GM23338 (cell line): ENCODE data around the gene PHACTR2. TPM values are rescaled to one million over a fixed set of nuclear protein-coding genes. Genes with fewer than 3 reads are reported as not detected.

Experiments
- ATAC-seq: fragments of 200-7000 bp; cut with Tn5 transposase; 3 replicates; pipeline ENCODE4 v1.9.1; 2020
- DNase-seq: peaks from one replicate; pipeline ENCODE4 v3.0.0-alpha.2; 2015; ENCODE audit warnings: low spot score
- H2AFZ ChIP-seq: fragments of 200-600 bp; sonication (generic); 2 replicates; pipeline ENCODE4 v1.8.0; 2016; ENCODE audit warnings: antibody characterized with exemption, mild to moderate bottlenecking, moderate library complexity
- H3F3A ChIP-seq: fragments of 200-600 bp; sonication (generic); replicated peaks from 2 replicates; pipeline ENCODE4 v1.8.0; 2017; ENCODE audit warnings: antibody characterized with exemption, mixed run types, low read depth
- H3K27ac ChIP-seq: fragments of 200-600 bp; sonication (generic); 2 replicates; pipeline ENCODE4 v1.6.1; 2016; ENCODE audit warnings: low read depth
- H3K27me3 ChIP-seq: fragments of 200-600 bp; sonication (generic); 2 replicates; pipeline ENCODE4 v1.8.0; 2016; ENCODE audit warnings: mild to moderate bottlenecking, mixed run types, moderate library complexity; ENCODE audit not compliant: insufficient read depth
- H3K36me3 ChIP-seq: fragments of 200-600 bp; sonication (generic); 2 replicates; pipeline ENCODE4 v1.8.0; 2016; ENCODE audit warnings: mild to moderate bottlenecking; ENCODE audit not compliant: insufficient read depth
- H3K4me1 ChIP-seq: fragments of 200-600 bp; sonication (generic); 2 replicates; pipeline ENCODE4 v1.8.0; 2016; ENCODE audit warnings: mild to moderate bottlenecking, moderate library complexity; ENCODE audit not compliant: insufficient read depth
- H3K4me2 ChIP-seq: fragments of 200-600 bp; sonication (generic); 2 replicates; pipeline ENCODE4 v1.7.1; 2017; ENCODE audit warnings: mixed run types
- H3K4me3 ChIP-seq: fragments of 200-600 bp; sonication (generic); 2 replicates; pipeline ENCODE4 v1.6.1; 2016; ENCODE audit warnings: mixed run types
- H3K79me2 ChIP-seq: fragments of 200-600 bp; sonication (generic); replicated peaks from 2 replicates; pipeline ENCODE4 v1.8.0; 2017; ENCODE audit warnings: mild to moderate bottlenecking; ENCODE audit not compliant: insufficient read depth
- H3K9me2 ChIP-seq: fragments of 200-600 bp; sonication (generic); 2 replicates; pipeline ENCODE4 v1.8.0; 2017; ENCODE audit not compliant: insufficient read depth
- H4K20me1 ChIP-seq: fragments of 200-600 bp; sonication (generic); replicated peaks from 2 replicates; pipeline ENCODE4 v1.8.0; 2017; ENCODE audit warnings: mild to moderate bottlenecking; ENCODE audit not compliant: insufficient read depth
- H3K27ac Mint-ChIP-seq: 2 replicates; pipeline ENCODE4 v1.8.0; 2020; ENCODE audit warnings: inconsistent platforms, mild to moderate bottlenecking, moderate library complexity, mixed read lengths
- H3K27me3 Mint-ChIP-seq: 3 replicates; pipeline ENCODE4 v1.8.0; 2022; ENCODE audit warnings: low read depth, mild to moderate bottlenecking, moderate library complexity, mixed read lengths, inconsistent platforms; ENCODE audit not compliant: insufficient read depth, poor library complexity
- H3K36me3 Mint-ChIP-seq: 3 replicates; pipeline ENCODE4 v1.8.0; 2021; ENCODE audit warnings: low read depth, mild to moderate bottlenecking, inconsistent platforms, moderate library complexity, mixed read lengths
- H3K4me1 Mint-ChIP-seq: 3 replicates; pipeline ENCODE4 v1.8.0; 2020; ENCODE audit warnings: mild to moderate bottlenecking, inconsistent platforms, mixed read lengths
- H3K4me3 Mint-ChIP-seq: 3 replicates; pipeline ENCODE4 v1.8.0; 2021; ENCODE audit warnings: moderate library complexity, mild to moderate bottlenecking, inconsistent platforms, mixed read lengths
- H3K9me3 Mint-ChIP-seq: 3 replicates; pipeline ENCODE4 v1.8.0; 2020; ENCODE audit warnings: moderate library complexity, mild to moderate bottlenecking, inconsistent platforms, mixed read lengths
- CREB1 ChIP-seq: fragments of 250-450 bp; sonication (Bioruptor Pico); IDR thresholded peaks from 2 replicates; pipeline ENCODE4 v1.5.0; 2020; ENCODE audit warnings: low read depth, mild to moderate bottlenecking, moderate library complexity
- EZH2 ChIP-seq: fragments of 200-600 bp; sonication (generic); IDR thresholded peaks from one replicate; pipeline ENCODE4 v1.8.0; 2017; ENCODE audit warnings: antibody characterized with exemption, mild to moderate bottlenecking, low read depth; ENCODE audit not compliant: unreplicated experiment
- EZH2phosphoT487 ChIP-seq: fragments of 200-600 bp; sonication (generic); IDR thresholded peaks from one replicate; pipeline ENCODE4 v1.8.1; 2018; ENCODE audit warnings: antibody characterized with exemption; ENCODE audit not compliant: unreplicated experiment
- JUNB ChIP-seq: IDR thresholded peaks from one replicate; pipeline ENCODE4 v1.6.1; 2016; ENCODE audit warnings: antibody characterized with exemption; ENCODE audit not compliant: unreplicated experiment
- NANOG ChIP-seq: IDR thresholded peaks from 2 replicates; pipeline ENCODE4 v1.6.1; 2016; ENCODE audit warnings: antibody characterized with exemption, borderline replicate concordance
- POLR2AphosphoS5 ChIP-seq: IDR thresholded peaks from 2 replicates; pipeline ENCODE4 v1.6.1; 2016; ENCODE audit warnings: antibody characterized with exemption, low read depth
- STAT1 ChIP-seq: IDR thresholded peaks from one replicate; pipeline ENCODE4 v1.6.1; 2016; ENCODE audit warnings: antibody characterized with exemption; ENCODE audit not compliant: unreplicated experiment
- ZNF114 ChIP-seq: fragments of 250-450 bp; sonication (Bioruptor Pico); IDR thresholded peaks from 2 replicates; pipeline ENCODE4 v1.5.0; 2020; ENCODE audit warnings: mild to moderate bottlenecking, moderate library complexity
- ZNF331 ChIP-seq: fragments of 250-450 bp; sonication (Bioruptor Pico); IDR thresholded peaks from 2 replicates; pipeline ENCODE4 v1.5.0; 2020; ENCODE audit warnings: low read depth, mild to moderate bottlenecking, moderate library complexity
- polyA plus RNA-seq: library from polyadenylated mRNA; unstranded; fragments of >200 nt; fragmentation: Nextera tagmentation; extraction: Ambion mirVana; gene quantifications from 2 replicates; pipeline ENCODE4 v1.2.1, GENCODE V29; 2016
- total RNA-seq: library from RNA; depleted of rRNA; stranded (reverse); fragments of >200 nt; shearing (Covaris generic); gene quantifications from 2 replicates; pipeline ENCODE4 v1.2.3, GENCODE V29; 2014
- TF ChIP-seq, protein P1 (sequence below): IDR thresholded peaks from one replicate; pipeline ENCODE4 v1.6.1; 2018; ENCODE audit warnings: antibody characterized with exemption; ENCODE audit not compliant: unreplicated experiment
- TF ChIP-seq, protein P2 (sequence below): fragments of 250-450 bp; sonication (Bioruptor Pico); IDR thresholded peaks from 2 replicates; pipeline ENCODE4 v1.5.0; 2020; ENCODE audit warnings: mild to moderate bottlenecking, moderate library complexity
- TF ChIP-seq, protein P3 (sequence below): IDR thresholded peaks from 2 replicates; pipeline ENCODE4 v1.6.1; 2016; ENCODE audit warnings: antibody characterized with exemption
- TF ChIP-seq, protein P4 (sequence below), 2 experiments: fragments of 200-600 bp in 1 of 2; sonication (generic) in 1 of 2; conservative IDR thresholded peaks; 2 replicates each; pipeline versions ENCODE4 v1.5.1 to v1.6.1; 2016 to 2017; ENCODE audit warnings: antibody characterized with exemption in 2 of 2, low read depth in 2 of 2, mild to moderate bottlenecking in 2 of 2, moderate library complexity in 1 of 2

Gene PHACTR2
- total and polyA plus RNA-seq, 2 experiments from 2014 or later, result 67.7 to 105 TPM

DNA sequence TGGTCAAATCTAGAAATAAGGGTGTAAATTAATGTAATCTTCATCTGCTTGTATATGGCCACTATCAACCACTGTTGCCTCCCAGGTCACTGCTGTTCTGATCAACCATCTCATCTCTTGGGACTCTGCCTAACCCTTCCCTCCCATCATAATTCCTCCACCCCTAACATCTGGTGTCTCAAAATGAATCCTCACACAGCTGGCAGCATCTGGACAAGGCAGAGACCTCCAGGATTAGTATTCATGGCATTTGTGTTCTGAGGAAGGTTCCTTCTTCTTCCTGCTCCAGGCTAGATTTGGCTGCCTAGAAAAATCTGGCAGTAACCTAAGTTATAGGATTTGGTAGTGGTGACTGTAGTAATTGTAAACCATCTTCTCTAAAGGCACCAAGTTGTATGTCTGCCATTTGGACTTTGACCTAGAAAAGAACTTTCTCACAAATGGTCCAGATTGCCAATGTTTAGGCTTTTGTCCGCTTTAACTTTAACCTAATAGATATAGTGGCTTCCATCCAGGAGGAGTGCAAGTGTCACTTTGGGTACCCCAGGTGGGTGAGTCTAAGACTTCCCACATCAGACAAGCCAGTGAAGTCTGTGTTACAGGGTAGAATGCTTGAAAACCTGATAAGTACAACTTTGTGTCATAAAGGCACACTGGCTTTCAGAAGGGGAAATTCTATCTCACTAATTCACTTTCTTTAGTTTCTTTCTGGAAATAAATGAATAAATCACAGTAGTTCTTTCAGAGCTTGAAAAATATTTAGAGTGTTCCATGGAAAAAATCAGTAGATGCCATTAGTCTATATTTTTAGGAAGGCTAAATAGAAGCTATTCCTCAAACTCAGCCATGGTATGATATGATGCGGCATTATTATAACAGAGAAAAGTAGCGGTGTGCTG, 3.0 kb upstream of the PHACTR2 start:
- Histone ChIP-seq H2AFZ (no peak overlapping the region), H3K4me1 (peaks cover 48% of the 10 kb centered on the region), H3K27me3 (no peaks in the 10 kb centered on the region), H3K9me2 (no peaks in the 10 kb centered on the region), H3K4me3 (peak overlapping the region; percentile 0; the same call in 1 of the 2 replicates), H4K20me1 (0 out of 2 replicates have a peak, but pooled peaks cover 4% of the 10 kb centered on the region), H3K36me3 (no peaks in the 10 kb centered on the region), H3K79me2 (peaks cover 15% of the 10 kb centered on the region), H3K27ac (0 out of 2 replicates have a peak overlapping the region, but pooled peaks have one; percentile 5), H3F3A (no peaks in the 10 kb centered on the region), H3K4me2 (peak overlapping the region; percentile 61)
- peaks cover 3% of the 10 kb centered on the region; the same call in 1 of the 3 replicates for H3K36me3 Mint-ChIP-seq
- H3K27me3 Mint-ChIP-seq, result no peaks in the 10 kb centered on the region
- H3K27ac Mint-ChIP-seq, result peak overlapping the region; percentile 37
- peaks cover 46% of the 10 kb centered on the region for H3K4me1 Mint-ChIP-seq
- DNase-seq (no peak), ATAC-seq (no peak)
- TF ChIP-seq EZH2phosphoT487 (no peak), NANOG (no peak), ZNF331 (no peak), POLR2AphosphoS5 (no peak), JUNB (no peak), STAT1 (no peak), EZH2 (no peak), ZNF114 (CRISPR knock-in tag) (no peak), CREB1 (CRISPR knock-in tag) (no peak)
- TF ChIP-seq, protein P1, sequence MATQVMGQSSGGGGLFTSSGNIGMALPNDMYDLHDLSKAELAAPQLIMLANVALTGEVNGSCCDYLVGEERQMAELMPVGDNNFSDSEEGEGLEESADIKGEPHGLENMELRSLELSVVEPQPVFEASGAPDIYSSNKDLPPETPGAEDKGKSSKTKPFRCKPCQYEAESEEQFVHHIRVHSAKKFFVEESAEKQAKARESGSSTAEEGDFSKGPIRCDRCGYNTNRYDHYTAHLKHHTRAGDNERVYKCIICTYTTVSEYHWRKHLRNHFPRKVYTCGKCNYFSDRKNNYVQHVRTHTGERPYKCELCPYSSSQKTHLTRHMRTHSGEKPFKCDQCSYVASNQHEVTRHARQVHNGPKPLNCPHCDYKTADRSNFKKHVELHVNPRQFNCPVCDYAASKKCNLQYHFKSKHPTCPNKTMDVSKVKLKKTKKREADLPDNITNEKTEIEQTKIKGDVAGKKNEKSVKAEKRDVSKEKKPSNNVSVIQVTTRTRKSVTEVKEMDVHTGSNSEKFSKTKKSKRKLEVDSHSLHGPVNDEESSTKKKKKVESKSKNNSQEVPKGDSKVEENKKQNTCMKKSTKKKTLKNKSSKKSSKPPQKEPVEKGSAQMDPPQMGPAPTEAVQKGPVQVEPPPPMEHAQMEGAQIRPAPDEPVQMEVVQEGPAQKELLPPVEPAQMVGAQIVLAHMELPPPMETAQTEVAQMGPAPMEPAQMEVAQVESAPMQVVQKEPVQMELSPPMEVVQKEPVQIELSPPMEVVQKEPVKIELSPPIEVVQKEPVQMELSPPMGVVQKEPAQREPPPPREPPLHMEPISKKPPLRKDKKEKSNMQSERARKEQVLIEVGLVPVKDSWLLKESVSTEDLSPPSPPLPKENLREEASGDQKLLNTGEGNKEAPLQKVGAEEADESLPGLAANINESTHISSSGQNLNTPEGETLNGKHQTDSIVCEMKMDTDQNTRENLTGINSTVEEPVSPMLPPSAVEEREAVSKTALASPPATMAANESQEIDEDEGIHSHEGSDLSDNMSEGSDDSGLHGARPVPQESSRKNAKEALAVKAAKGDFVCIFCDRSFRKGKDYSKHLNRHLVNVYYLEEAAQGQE, result no peak
- TF ChIP-seq, protein P2, sequence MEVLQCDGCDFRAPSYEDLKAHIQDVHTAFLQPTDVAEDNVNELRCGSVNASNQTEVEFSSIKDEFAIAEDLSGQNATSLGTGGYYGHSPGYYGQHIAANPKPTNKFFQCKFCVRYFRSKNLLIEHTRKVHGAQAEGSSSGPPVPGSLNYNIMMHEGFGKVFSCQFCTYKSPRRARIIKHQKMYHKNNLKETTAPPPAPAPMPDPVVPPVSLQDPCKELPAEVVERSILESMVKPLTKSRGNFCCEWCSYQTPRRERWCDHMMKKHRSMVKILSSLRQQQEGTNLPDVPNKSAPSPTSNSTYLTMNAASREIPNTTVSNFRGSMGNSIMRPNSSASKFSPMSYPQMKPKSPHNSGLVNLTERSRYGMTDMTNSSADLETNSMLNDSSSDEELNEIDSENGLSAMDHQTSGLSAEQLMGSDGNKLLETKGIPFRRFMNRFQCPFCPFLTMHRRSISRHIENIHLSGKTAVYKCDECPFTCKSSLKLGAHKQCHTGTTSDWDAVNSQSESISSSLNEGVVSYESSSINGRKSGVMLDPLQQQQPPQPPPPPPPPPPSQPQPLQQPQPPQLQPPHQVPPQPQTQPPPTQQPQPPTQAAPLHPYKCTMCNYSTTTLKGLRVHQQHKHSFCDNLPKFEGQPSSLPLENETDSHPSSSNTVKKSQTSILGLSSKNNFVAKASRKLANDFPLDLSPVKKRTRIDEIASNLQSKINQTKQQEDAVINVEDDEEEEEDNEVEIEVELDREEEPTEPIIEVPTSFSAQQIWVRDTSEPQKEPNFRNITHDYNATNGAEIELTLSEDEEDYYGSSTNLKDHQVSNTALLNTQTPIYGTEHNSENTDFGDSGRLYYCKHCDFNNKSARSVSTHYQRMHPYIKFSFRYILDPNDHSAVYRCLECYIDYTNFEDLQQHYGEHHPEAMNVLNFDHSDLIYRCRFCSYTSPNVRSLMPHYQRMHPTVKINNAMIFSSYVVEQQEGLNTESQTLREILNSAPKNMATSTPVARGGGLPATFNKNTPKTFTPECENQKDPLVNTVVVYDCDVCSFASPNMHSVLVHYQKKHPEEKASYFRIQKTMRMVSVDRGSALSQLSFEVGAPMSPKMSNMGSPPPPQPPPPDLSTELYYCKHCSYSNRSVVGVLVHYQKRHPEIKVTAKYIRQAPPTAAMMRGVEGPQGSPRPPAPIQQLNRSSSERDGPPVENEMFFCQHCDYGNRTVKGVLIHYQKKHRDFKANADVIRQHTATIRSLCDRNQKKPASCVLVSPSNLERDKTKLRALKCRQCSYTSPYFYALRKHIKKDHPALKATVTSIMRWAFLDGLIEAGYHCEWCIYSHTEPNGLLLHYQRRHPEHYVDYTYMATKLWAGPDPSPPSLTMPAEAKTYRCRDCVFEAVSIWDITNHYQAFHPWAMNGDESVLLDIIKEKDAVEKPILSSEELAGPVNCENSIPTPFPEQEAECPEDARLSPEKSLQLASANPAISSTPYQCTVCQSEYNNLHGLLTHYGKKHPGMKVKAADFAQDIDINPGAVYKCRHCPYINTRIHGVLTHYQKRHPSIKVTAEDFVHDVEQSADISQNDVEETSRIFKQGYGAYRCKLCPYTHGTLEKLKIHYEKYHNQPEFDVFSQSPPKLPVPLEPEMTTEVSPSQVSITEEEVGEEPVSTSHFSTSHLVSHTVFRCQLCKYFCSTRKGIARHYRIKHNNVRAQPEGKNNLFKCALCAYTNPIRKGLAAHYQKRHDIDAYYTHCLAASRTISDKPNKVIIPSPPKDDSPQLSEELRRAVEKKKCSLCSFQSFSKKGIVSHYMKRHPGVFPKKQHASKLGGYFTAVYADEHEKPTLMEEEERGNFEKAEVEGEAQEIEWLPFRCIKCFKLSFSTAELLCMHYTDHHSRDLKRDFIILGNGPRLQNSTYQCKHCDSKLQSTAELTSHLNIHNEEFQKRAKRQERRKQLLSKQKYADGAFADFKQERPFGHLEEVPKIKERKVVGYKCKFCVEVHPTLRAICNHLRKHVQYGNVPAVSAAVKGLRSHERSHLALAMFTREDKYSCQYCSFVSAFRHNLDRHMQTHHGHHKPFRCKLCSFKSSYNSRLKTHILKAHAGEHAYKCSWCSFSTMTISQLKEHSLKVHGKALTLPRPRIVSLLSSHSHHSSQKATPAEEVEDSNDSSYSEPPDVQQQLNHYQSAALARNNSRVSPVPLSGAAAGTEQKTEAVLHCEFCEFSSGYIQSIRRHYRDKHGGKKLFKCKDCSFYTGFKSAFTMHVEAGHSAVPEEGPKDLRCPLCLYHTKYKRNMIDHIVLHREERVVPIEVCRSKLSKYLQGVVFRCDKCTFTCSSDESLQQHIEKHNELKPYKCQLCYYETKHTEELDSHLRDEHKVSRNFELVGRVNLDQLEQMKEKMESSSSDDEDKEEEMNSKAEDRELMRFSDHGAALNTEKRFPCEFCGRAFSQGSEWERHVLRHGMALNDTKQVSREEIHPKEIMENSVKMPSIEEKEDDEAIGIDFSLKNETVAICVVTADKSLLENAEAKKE (CRISPR knock-in tag), result no peak
- TF ChIP-seq, protein P3, sequence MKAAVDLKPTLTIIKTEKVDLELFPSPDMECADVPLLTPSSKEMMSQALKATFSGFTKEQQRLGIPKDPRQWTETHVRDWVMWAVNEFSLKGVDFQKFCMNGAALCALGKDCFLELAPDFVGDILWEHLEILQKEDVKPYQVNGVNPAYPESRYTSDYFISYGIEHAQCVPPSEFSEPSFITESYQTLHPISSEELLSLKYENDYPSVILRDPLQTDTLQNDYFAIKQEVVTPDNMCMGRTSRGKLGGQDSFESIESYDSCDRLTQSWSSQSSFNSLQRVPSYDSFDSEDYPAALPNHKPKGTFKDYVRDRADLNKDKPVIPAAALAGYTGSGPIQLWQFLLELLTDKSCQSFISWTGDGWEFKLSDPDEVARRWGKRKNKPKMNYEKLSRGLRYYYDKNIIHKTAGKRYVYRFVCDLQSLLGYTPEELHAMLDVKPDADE, result no peak
- TF ChIP-seq, protein P4, sequence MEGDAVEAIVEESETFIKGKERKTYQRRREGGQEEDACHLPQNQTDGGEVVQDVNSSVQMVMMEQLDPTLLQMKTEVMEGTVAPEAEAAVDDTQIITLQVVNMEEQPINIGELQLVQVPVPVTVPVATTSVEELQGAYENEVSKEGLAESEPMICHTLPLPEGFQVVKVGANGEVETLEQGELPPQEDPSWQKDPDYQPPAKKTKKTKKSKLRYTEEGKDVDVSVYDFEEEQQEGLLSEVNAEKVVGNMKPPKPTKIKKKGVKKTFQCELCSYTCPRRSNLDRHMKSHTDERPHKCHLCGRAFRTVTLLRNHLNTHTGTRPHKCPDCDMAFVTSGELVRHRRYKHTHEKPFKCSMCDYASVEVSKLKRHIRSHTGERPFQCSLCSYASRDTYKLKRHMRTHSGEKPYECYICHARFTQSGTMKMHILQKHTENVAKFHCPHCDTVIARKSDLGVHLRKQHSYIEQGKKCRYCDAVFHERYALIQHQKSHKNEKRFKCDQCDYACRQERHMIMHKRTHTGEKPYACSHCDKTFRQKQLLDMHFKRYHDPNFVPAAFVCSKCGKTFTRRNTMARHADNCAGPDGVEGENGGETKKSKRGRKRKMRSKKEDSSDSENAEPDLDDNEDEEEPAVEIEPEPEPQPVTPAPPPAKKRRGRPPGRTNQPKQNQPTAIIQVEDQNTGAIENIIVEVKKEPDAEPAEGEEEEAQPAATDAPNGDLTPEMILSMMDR (conservative IDR thresholded peaks at IDR 0.05; ENCODE audit: low read depth in 2 of 2), result no peak
- H3K9me3 Mint-ChIP-seq, result no peaks in the 10 kb centered on the region; the same call in 2 of the 3 replicates
- no peak overlapping the region for H3K4me3 Mint-ChIP-seq
